ENCODE data around the gene PAX5.

Gene PAX5

DNA sequence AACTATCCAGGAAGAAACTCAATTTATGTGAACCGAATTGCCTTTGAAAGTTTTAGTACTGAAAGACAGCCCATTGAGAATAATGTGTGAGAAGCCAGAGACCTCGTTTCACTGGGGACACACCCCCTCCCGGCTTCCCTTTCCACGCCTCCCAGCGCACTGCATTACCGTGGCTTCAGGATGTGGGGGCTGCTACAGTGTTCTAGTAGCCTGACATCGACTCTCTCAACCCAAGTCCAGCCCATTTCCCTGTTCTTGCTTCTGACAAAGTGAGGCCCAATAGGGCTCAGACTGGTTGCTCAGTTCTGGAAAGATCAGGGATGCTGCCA lies 3.5 kb downstream of the PAX5 start:
- H3K4me3 ChIP-seq (ENCODE audit: low read depth in 1 of 2, low read length in 2 of 2): no peak overlapping the region
- no peaks in the 10 kb centered on the region for H3K9me3 ChIP-seq (ENCODE audit: insufficient read depth, low read length, severe bottlenecking)
- H3K4me1 ChIP-seq (ENCODE audit: insufficient read depth, low read length): no peaks in the 10 kb centered on the region
- no peak overlapping the region for H3K4me2 ChIP-seq (ENCODE audit: insufficient read depth, low read length)
- TF ChIP-seq EZH2 (IDR thresholded peaks at IDR 0.05; ENCODE audit: borderline replicate concordance, low read depth, low read length, severe bottlenecking): no peak
- TF ChIP-seq, protein P1, sequence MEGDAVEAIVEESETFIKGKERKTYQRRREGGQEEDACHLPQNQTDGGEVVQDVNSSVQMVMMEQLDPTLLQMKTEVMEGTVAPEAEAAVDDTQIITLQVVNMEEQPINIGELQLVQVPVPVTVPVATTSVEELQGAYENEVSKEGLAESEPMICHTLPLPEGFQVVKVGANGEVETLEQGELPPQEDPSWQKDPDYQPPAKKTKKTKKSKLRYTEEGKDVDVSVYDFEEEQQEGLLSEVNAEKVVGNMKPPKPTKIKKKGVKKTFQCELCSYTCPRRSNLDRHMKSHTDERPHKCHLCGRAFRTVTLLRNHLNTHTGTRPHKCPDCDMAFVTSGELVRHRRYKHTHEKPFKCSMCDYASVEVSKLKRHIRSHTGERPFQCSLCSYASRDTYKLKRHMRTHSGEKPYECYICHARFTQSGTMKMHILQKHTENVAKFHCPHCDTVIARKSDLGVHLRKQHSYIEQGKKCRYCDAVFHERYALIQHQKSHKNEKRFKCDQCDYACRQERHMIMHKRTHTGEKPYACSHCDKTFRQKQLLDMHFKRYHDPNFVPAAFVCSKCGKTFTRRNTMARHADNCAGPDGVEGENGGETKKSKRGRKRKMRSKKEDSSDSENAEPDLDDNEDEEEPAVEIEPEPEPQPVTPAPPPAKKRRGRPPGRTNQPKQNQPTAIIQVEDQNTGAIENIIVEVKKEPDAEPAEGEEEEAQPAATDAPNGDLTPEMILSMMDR (IDR thresholded peaks at IDR 0.05; ENCODE audit: borderline replicate concordance, extremely low read depth, low read length, poor library complexity, severe bottlenecking): no peak
- H3K27ac ChIP-seq (ENCODE audit: low read length): no peak overlapping the region
- no peak overlapping the region for H3K9ac ChIP-seq (ENCODE audit: low read depth, low read length)
- H4K20me1 ChIP-seq (ENCODE audit: insufficient read depth, low read length): no peaks in the 10 kb centered on the region; the same call in 1 of the 2 replicates
- ATAC-seq (ENCODE audit: insufficient read depth, low read depth) (peak; percentile 69), DNase-seq (peak; percentile 26)
- no peak overlapping the region for H2AFZ ChIP-seq (ENCODE audit: low read depth, low read length)
- no peaks in the 10 kb centered on the region for H3K36me3 ChIP-seq (ENCODE audit: insufficient read depth, low read length)
- no peaks in the 10 kb centered on the region for H3K79me2 ChIP-seq (ENCODE audit: insufficient read depth, low read length)
- peaks cover 3% of the 10 kb centered on the region for H3K27me3 ChIP-seq (ENCODE audit: insufficient read depth, low read length, poor library complexity)

DNA sequence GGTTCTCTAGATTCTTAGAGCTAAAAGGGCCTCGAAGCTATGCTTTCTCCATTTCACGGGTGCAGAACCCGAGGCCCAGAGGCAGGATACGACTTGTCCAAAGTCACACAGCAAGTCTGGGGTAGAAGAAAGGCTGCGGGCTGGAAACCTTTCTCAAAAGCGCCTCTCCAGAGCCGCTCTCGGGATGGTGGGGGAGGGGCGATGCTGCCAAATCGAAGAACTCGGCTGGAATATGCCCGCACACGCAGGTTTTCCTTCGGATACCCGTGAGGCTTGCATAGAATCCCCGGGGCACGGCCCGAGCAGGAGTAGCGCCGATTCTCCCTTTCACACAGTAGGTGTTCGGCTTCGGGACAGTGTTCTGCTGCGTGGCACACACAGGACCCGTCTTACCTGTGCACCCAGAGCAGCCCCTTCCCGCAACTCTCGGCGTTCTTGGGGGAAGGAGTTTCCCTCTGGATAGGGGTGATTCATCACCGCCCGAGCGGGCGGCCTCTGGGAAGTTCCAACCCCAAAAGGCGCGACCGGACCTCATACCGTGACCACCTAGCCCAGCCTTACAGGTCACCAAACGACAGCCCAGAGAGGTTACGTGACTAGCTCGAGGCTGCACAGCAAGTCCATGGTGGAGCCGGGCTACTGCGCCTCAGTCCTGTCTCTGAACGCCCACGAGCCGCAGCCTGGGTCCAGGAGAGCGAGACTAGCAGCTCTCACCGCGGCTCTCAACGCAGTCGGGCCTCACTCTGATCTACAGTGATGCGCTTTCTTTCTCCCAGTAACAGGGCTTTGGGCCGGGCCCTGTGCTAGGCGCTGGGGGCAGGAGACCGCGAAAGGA lies 4.1 kb downstream of the PAX5 start:
- ATAC-seq (ENCODE audit: insufficient read depth, low read depth) (no peak; the same call in 2 of the 3 replicates), DNase-seq (no peak)
- Histone ChIP-seq H3K27ac (ENCODE audit: low read length) (no peak overlapping the region), H3K4me2 (ENCODE audit: insufficient read depth, low read length) (no peak overlapping the region), H3K4me1 (ENCODE audit: insufficient read depth, low read length) (no peaks in the 10 kb centered on the region), H2AFZ (ENCODE audit: low read depth, low read length) (no peak overlapping the region), H3K9me3 (ENCODE audit: insufficient read depth, low read length, severe bottlenecking) (no peaks in the 10 kb centered on the region), H3K4me3 (ENCODE audit: low read depth in 1 of 2, low read length in 2 of 2) (no peak overlapping the region), H4K20me1 (ENCODE audit: insufficient read depth, low read length) (no peaks in the 10 kb centered on the region; the same call in 1 of the 2 replicates), H3K36me3 (ENCODE audit: insufficient read depth, low read length) (no peaks in the 10 kb centered on the region), H3K9ac (ENCODE audit: low read depth, low read length) (no peak overlapping the region), H3K27me3 (ENCODE audit: insufficient read depth, low read length, poor library complexity) (peaks cover 2% of the 10 kb centered on the region), H3K79me2 (ENCODE audit: insufficient read depth, low read length) (no peaks in the 10 kb centered on the region)
- TF ChIP-seq EZH2 (IDR thresholded peaks at IDR 0.05; ENCODE audit: borderline replicate concordance, low read depth, low read length, severe bottlenecking): no peak
- TF ChIP-seq, protein P1 (IDR thresholded peaks at IDR 0.05; ENCODE audit: borderline replicate concordance, extremely low read depth, low read length, poor library complexity, severe bottlenecking): no peak

DNA sequence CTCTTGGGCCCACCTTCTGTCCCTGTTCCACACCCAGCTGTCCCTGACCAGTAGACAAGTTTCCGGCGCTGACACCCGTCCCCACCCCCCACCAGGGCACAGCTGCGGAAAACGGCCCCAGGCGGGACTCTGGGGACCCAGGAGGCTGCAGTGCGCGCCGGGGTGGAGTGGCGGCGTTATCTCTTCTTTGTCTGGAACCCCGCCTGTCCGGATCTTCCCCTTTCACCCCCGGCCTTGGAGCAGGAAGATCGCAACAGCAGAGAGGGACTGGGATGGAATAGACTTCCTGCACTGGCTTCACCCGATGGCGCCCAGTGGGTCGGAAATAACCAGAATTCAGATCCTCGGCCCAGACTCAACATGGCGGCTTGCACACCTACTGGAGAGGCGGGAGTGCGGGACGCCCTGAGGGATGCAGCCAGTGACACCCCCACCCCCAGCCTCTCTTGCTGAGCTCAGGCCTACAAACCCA lies 4.7 kb downstream of the PAX5 start:
- peaks cover 2% of the 10 kb centered on the region for H3K27me3 ChIP-seq (ENCODE audit: insufficient read depth, low read length, poor library complexity)
- H3K9ac ChIP-seq (ENCODE audit: low read depth, low read length): no peak overlapping the region
- TF ChIP-seq EZH2 (IDR thresholded peaks at IDR 0.05; ENCODE audit: borderline replicate concordance, low read depth, low read length, severe bottlenecking): no peak
- no peak overlapping the region for H3K4me3 ChIP-seq (ENCODE audit: low read depth in 1 of 2, low read length in 2 of 2)
- H3K9me3 ChIP-seq (ENCODE audit: insufficient read depth, low read length, severe bottlenecking): no peaks in the 10 kb centered on the region
- H2AFZ ChIP-seq (ENCODE audit: low read depth, low read length): no peak overlapping the region
- no peaks in the 10 kb centered on the region for H3K4me1 ChIP-seq (ENCODE audit: insufficient read depth, low read length)
- DNase-seq (no peak), ATAC-seq (ENCODE audit: insufficient read depth, low read depth) (no peak)
- no peaks in the 10 kb centered on the region for H3K79me2 ChIP-seq (ENCODE audit: insufficient read depth, low read length)
- no peak overlapping the region for H3K4me2 ChIP-seq (ENCODE audit: insufficient read depth, low read length)
- no peak overlapping the region for H3K27ac ChIP-seq (ENCODE audit: low read length)
- H4K20me1 ChIP-seq (ENCODE audit: insufficient read depth, low read length): no peaks in the 10 kb centered on the region; the same call in 1 of the 2 replicates
- H3K36me3 ChIP-seq (ENCODE audit: insufficient read depth, low read length): no peaks in the 10 kb centered on the region

DNA sequence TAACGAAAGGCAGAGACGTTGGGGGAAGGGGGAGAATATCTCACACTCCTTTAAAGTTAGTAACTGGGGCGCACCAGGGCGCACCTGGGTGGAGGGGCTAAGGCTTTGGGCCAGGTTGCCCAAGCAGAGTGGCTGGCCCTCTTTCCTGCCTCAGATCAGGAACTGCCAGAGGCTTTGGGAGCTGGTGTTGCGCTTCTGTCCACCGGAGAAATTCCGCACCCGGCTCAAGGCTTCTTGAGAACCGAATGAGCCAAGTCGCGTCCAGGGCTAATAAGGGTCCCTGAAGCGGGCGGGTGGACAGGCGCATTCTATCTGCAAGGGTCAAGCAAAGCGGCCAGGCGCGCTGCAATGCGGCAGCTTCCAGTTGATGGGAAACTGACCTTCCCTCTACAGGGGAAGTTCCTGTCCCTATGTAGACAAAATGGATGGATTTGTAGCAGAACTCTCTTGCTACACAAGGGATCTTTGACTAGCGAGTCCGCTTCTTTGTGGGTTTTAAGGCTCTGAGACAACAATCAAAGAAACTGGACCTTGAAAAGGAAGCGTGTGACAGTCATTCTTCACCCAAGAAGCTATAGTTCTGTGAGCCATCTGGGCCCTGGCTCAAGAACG lies 5.5 kb downstream of the PAX5 start:
- no peaks in the 10 kb centered on the region for H3K9me3 ChIP-seq (ENCODE audit: insufficient read depth, low read length, severe bottlenecking)
- no peak overlapping the region for H3K4me2 ChIP-seq (ENCODE audit: insufficient read depth, low read length)
- H3K36me3 ChIP-seq (ENCODE audit: insufficient read depth, low read length): no peaks in the 10 kb centered on the region
- no peak overlapping the region for H2AFZ ChIP-seq (ENCODE audit: low read depth, low read length)
- H3K27me3 ChIP-seq (ENCODE audit: insufficient read depth, low read length, poor library complexity): peaks cover 2% of the 10 kb centered on the region
- no peak overlapping the region for H3K27ac ChIP-seq (ENCODE audit: low read length)
- H3K4me3 ChIP-seq (ENCODE audit: low read depth in 1 of 2, low read length in 2 of 2): no peak overlapping the region
- no peak overlapping the region for H3K9ac ChIP-seq (ENCODE audit: low read depth, low read length)
- no peaks in the 10 kb centered on the region for H3K4me1 ChIP-seq (ENCODE audit: insufficient read depth, low read length)
- ATAC-seq (ENCODE audit: insufficient read depth, low read depth) (no peak), DNase-seq (no peak)
- TF ChIP-seq, protein P1 (IDR thresholded peaks at IDR 0.05; ENCODE audit: borderline replicate concordance, extremely low read depth, low read length, poor library complexity, severe bottlenecking): no peak
- TF ChIP-seq EZH2 (IDR thresholded peaks at IDR 0.05; ENCODE audit: borderline replicate concordance, low read depth, low read length, severe bottlenecking): no peak
- no peaks in the 10 kb centered on the region for H3K79me2 ChIP-seq (ENCODE audit: insufficient read depth, low read length)
- no peaks in the 10 kb centered on the region; the same call in 1 of the 2 replicates for H4K20me1 ChIP-seq (ENCODE audit: insufficient read depth, low read length)
